Smooth muscle cell of the brain vasculature (primary cell): ENCODE measurements around the gene EML1.

Experiments
- DNase-seq: peaks from one replicate; pipeline ENCODE4 v3.0.0-alpha.2; 2012; ENCODE audit warnings: low read depth, low spot score

EML1 gene

DNA sequence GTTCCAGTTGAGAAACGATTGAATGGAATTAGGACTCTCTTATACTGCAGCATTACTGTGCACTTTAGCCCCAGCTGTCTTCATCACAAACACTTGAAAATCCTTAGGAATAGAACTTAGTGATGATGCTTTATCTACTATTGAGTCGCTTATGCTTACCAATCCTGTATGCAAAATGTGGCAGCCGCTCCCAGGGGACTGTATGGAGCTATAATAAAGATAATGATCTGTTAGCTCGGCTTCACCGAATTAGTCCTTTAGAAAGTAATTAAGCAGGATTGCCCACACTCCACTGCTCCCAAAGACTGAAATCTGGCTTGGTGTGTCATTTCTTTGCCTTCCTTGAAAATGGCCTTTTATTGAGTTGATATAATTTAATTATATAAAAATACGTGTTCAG lies 10.6 kb downstream of the EML1 start:
- no peak for DNase-seq

DNA sequence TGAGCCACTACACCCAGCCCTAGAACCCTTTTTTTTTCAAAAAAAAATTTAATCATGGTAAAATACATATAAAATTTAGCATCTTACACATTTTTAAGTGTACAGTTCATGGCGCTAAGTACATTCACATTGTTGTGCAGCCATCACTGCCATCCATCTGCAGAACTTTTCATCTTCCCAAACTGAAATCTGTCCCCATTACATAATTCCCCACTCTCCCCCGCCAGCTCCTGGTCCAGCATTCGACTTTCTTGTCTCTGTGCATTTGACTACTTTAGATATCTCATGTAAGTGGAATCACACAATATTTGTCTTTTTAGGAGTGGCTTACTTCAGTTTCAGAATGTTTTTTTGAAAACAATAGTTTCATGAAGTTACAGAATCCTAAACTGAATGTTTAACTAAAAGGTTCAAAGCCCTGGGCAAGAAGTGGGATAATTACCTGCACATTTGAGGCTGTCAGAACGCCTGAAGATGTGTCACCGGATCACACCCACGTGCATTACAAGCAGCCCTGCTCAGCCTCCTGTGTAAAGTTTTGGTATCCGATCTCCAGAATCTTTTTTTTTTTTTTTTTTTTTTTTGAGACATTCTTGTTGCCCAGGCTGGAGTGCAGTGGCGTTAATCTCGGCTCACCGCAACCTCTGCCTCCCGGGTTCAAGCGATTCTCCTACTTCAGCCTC lies 12.7 kb downstream of the EML1 start:
- DNase-seq, result no peak

DNA sequence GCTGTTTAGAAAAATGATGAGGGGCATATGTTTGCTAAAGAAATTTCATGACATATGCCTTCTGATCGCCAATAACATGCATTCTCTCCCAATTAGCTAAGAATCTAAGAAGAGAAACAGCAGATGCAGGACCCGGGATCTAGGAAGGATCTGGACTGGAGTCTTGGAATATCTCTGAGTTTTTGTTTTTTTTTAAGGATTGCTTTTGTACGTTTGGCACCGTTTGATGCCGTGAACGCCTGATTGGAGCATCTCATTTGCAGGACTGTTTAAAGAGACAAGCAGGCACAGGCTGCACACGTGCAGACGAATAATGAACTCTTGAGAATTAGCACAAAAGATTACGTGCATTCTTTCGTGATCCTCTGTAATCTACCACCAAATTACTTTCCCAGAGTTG lies 13.6 kb downstream of the EML1 start:
- DNase-seq, result no peak

DNA sequence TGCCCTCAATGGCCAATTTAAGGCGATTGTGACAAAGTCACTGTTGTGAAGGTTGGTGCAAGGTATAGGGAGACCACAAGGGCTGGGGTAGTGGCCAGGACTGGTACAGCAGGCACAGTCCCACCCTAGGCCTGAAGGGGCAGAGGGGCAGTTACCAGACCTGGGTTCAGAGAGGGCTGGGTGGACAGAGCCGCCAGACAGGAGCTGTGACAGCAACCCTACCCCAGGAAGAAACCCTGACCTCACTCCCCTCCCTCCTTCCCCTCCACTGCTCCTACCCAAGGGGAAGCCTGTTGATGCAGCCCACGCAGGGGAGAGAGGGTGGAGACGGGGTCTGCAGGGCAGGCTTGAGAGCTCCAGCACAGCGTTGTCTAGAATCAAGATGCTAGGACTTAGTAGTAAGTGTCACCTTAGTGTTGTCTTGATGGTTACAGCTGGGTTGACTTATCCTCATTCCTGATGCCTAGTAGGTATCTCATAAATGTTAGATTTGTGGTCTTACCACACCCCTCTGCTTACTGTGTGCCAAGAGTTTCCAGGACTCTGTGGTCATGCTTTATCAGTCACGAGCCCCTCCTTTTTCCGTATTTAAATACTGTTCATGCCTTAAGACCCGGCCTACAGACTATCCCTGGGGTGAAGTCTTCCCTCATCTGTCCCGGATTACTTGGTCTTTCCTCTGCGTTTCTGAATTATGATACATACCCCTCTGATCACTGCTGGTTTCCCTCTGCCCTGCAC lies 14.4 kb downstream of the EML1 start:
- no peak for DNase-seq

DNA sequence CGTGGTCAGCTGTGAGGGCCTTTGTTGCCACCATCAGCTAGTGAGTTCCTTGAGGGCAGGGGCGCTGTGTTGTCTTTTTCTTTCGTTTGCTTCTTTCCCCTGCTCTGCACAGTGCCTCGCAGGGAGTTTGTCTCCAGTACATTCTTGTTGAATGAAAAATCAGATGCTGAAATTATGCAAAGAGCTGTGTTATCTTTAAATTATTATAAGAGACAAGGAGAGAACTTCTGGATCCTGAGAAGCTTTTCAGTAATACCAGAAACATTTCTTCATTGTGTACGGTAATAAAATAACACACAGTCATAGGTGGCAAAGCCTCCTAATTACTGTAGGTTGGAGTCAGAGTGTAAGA lies 14.9 kb downstream of the EML1 start:
- no peak for DNase-seq

DNA sequence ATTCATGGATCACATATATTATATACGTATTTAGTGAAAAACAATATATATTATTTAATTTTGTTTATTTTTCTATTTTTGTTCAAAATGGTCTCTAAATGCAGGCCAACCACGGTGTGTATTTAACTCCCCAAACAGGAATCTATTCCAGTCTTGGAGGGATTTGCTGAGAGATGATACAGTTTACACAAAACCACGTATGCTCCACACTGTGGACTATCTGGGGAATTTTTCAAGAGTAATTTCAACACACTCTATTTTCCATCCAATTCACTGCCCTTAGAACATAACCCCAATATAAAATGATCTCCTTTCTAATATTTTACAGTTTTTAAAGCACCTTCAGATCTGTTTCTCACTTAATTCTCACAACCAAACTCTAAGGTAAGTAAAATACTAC lies 15.3 kb downstream of the EML1 start:
- DNase-seq, result no peak

DNA sequence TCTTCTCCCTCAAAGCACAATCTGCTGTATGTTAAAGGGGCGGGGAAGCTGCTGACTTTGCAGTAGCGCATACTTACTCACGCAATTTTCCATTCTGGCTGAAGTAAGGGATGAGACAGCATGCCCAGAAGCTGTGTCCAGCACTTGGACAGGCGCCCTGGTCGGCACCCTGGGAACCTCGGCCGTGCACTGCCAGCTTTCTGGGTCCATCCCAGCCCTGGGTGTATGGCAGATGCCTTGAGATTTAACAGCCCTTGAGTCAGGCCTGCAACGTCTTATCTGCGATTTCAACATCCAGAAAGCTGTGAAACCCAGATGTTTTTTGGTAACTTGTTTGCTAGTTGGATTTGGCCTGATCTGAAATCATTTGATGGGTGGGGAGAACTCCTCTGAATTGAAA lies 16.1 kb downstream of the EML1 start:
- no peak for DNase-seq

DNA sequence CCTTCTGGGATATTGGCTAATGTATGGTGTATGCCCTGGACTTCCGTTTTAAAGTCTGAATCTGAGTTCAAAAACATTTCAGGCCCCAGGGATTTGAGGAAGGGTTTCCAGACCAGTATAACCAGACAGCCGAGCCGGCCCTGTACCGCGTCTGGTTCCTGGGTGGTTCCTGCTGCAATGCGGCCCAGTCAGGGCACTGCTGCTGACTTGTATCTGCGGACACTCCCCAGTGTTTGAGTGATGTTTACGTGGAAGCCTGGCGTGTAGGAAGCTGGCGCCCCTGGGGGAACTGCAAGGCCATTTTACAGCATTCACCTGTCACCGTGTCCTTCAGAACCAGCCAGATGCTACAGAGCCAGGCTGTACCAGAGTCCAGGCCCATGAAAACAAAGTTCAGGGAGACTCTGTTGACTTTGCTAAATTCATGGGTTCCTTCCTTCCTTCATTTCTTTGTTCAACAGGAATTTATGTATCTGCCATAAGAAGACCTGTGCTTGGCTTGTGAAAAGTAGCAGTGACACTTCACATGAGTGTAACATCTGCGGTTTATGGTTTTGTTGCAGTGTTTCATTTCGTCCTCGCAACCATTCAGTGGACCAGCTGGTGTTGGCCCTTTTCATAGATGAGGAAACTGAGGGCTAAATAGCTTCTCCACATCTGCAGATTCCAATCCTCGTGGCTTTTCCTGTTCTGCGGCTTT lies 16.8 kb downstream of the EML1 start:
- no peak for DNase-seq

DNA sequence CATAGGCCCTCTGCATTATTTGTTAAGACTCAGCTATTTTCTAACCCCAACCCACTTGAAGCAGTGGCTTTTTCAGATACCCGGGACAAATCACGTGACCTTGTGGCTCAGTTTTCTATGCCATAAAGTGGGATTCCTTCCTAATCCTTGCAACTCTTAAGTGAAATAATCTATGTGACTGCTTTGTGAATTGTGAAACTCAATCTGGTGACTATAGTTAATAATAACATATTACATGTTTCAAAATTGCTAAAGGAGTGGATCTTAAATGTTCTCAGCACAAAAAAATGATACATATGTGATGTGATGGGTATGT lies 17.3 kb downstream of the EML1 start:
- DNase-seq, result no peak

DNA sequence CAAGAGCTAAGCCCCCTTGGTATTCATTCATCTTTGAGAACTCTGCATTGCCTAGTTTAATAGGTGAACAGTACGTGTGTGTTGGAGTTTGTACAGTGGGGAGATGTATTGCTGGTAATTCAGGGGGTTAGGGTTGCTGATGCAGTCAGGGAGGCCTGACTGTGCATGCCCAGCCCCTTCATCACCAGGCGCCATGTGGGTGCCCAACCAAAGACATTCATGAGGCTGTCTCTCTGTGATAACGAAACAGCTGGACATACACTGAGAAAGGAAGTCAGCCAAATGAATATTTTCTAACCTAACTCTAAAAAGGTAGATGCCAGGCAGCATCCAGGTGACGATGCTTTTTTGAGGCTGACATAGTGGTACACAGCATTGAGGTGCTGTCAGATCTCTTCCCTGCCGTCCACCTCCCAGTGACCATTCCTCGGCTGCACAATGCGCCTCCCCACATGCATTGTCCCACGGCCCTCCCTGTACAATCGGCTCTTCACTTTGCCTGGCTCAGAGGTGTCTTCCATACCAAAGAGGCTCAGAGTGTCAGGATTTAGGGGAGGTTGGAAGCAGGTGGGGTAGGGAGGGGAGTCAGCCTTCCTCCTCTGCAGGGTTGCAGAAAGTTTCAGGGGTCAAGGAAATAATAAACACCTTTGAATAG lies 19.0 kb downstream of the EML1 start:
- no peak for DNase-seq

DNA sequence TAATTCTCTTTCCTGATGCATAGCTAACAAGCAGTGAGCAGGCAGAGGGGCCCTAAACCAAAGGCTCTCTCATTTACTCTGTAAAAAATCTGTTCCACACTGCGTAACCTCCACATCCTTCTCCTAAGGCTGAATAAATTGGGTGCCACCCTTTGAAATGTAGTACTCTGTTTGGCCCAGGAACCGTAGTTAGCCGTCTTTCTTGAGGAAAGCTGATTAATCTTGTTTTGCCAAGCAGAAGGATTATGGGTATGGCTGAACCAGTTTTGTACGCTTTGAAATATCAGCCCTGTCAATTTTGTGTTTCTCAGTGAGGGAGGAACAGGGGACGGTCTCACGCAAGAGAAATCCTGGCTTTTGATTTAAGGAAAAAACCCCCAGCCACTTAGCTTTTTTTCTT lies 19.7 kb downstream of the EML1 start:
- no peak for DNase-seq

DNA sequence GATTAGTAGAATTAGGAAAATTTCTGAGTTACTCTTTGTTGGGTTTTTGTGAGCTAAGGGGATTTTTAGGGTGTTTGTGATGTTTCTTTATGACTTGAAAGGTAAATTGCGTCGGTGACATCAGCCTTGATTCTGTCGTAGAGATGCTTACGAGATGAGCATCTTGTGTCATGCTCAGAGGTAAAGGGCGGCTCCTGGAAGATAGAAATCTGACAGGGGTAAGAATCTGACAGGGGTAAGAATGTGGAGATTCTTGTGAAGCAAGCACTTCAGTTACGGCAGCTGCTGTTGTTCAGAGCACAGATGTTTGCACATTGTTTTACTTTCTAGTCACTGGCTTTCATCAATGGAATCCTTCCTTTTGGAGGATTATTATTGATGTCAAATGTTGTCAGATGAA lies 22.5 kb downstream of the EML1 start:
- DNase-seq, result no peak

DNA sequence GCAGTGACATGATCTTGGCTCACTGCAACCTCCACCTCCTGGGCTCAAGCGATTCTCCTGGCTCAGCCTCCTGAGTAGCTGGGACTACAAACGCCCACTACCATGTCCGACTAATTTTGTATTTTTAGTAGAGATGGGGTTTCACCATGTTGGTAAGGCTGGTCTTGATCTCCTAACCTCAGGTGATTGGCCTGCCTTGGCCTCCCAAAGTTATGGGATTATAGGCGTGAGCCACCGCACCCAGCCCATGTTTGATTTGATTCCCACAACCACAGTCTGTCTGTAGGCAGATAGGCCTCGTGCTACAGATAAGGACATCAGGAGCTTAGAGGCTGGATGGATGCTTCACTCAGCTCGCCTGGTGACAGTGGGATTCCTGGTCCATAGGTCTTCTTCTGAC lies 23.0 kb downstream of the EML1 start:
- no peak for DNase-seq

DNA sequence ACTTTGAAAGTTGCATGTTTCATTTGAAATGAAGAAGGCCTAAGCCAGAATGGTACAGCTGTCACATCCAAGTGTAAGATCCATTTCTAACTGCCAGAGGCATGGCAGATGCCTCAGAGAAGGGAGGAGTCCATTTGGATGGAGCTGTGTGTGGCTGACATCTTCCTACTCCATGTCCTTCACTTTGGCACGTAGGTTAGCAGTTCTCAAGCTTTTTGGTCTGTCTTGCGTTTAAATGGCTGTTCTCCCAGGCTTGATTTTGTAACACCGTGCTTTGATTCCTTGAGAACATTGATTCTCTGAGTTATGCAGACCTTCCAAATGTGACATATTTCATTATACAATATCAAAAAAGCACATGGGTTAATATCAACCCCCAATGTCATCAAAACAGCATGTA lies 23.4 kb downstream of the EML1 start:
- no peak for DNase-seq

DNA sequence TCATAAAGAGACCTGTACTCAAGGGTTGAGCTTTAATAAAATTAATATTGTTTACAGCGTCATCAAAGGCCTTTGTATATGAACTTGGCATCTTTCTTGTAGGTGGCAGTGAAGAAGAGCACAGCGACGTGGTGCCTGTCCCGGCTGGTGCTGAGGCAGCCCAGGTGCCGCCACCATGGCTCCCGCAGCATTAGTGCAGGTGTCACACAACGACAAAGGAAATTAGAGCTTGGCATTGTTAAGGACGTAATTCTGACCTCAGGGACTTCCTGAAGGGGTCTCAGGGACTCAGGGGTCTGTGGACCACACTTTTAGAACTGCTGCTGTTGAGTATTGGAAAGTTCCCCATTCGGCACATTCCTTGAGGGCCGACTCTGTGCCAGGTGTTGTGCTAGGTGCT lies 24.1 kb downstream of the EML1 start:
- DNase-seq, result no peak

DNA sequence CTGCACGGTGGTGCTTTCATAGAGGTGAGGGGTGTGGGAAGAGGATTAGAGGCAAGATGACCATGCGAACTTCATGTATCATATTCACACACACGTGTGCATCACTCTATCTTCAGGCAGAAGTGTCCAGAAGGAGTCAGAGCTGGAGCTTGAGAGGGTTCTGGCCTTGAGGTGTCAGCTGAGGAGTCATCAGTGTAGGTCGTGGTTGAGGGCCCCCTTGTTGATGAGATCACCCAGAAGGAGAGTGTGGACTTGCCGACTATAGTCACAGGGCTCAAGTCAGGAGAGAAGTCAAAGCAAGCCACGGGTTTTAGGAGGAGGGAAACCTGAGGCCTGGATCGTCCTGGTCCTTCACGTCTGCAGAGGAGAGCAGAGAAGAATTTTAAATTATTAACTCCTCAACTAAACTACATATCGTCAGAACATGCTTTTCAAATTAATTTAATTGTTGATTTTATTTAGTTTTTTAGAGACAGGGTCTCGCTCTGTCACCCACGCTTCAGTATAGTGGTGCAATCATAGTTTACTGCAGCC lies 25.4 kb downstream of the EML1 start:
- no peak for DNase-seq

DNA sequence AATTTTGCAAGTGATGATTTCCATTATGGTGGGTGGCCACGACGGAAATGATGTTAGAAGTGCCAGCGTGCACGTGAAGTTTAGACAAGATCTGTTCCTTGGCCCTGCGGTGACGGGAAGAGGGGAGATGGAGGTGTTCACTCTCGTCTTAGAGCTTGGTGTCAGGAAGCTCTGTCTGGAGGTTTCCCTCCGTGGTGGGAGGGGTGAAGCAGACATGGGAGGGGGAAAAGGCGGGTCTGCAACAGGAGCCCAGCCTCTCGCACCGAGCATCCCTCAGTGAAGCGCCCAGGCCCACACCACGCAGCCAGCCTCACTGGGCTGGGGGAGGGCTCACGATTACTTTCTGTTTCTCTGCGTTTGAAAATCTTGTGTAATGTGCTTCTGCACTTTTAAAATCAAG lies 26.3 kb downstream of the EML1 start:
- DNase-seq, result no peak

DNA sequence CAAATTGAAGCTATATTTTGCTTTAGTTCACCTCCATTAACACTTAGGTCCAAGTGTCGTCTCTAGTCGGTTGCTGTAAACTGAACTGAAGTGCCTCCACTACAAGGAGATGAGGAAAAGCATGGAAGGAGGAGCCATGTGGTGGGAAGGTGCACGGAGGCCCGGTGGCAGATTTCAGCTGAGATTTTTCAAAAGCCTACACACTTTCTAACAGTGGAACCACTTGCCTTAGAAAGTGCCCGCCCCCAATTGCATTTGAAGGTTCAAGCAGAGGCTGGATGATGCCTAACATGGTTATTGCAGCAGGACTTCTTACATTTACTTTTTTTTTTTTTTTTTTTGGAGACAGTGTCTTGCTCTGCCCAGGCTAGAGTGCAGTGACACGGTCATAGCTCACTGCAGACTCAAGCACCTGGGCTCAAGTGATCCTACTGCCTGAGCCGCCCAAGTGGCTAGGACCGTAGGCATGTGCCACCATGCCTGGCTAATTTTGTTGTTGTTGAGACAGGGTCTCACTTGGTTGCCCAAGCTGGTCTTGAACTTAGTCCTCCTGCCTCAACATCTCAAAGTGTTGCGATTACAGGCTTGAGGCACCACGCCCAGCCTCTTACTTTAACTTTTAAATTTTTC lies 27.6 kb downstream of the EML1 start:
- no peak for DNase-seq

DNA sequence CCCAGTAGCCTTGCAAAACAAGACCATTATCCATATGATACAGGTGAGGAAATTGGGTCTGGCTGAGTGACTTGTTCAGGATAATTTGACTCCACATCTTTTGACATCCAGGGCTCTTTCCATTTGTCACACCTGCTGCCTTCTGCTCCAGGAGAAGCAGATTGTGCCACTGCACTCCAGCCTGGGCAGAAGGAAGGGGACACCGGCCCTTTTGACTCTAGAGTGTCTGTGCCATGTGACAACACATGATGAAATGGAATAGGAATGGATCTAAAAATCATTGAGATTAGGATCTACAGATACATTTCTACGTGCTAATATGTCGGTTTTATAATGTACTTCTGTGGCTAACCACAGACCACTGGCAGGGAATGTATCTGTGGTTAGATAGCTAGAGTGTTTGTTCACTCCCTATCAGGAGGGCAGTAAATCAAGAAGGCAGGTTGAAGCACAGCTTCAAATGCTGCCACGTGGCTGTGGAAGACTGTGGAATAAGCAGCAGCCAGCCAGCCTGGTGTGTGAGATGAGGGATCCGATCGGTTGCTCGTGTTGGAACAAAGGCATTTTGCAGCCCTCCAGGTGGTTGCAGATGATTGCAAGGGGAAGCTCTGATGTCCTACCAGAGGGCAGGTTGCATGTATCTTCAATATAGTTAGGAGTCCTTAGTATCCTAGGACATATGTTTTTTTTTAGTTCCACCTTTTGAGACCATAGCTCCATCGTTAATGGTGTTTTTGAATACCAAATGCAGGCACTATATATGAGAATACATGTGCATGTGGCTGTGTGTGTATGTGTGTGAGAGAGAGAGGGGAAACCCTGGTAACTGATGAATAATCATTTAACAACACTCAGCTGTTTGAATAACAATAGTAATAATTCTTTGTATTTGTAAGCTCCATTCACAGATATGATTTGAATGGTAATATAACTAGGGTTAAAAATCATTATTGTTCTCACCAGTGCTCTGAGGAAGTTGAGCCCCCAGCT lies 28.6 kb downstream of the EML1 start:
- DNase-seq, result no peak

DNA sequence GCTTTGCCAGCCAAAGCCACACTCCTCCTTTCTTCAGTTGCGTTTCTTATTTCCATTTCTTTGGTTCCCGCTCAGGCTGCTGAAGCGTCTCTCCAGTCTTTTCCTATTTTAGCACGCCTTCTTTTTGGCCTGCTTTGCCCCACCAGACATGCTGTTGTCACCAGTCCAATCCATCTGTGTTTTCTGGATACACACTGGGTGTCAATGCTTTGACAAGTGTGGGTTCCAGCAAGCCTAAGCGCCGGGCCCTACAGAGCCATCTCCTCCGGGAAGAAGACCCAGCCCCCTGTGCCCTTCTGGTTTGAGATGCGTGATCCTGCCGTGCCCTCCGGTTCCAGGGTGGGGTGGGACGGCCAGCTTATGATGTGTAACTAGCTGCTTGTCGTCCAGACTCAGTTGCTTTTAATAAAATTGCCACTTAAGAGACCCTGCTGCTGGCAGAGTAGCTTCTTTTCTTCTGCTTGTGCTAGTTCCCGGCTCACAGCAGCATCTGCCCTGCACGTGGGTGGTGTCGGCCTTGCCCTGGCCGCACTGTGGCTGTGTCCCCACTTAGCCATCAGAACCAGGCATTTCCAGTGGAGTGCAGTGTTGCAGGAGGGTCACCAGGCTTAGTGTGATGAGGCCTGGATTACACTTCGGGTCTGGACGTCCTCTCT lies 29.7 kb downstream of the EML1 start:
- DNase-seq, result no peak
